ENCODE measurements around the gene FRMD4A.

The FRMD4A gene

GRCh38 chr10:13822490-13822889 is 508.2 kb downstream of the FRMD4A start:
- DNase-seq (ENCODE audit: extremely low spot score, insufficient read length, low read depth) (no peak), FAIRE-seq (no peak)

GRCh38 chr10:13820964-13821337 is 509.8 kb downstream of the FRMD4A start:
- FAIRE-seq (no peak), DNase-seq (ENCODE audit: extremely low spot score, insufficient read length, low read depth) (no peak)

- DNase-seq (ENCODE audit: extremely low spot score, insufficient read length, low read depth) (no peak), FAIRE-seq (peak; percentile 9)
Measured at GRCh38 chr10:13820119-13820963, 510.4 kb downstream of the FRMD4A start.

GRCh38 chr10:13816195-13816925 is 514.4 kb downstream of the FRMD4A start:
- no peak for FAIRE-seq
- DNase-seq (ENCODE audit: extremely low spot score, insufficient read length, low read depth), result no peak

- no peak for FAIRE-seq
- DNase-seq (ENCODE audit: extremely low spot score, insufficient read length, low read depth), result no peak
Measured at GRCh38 chr10:13815756-13816155, 515.0 kb downstream of the FRMD4A start.

GRCh38 chr10:13813550-13813949 is 517.2 kb downstream of the FRMD4A start:
- FAIRE-seq (no peak), DNase-seq (ENCODE audit: extremely low spot score, insufficient read length, low read depth) (no peak)

GRCh38 chr10:13812804-13813203 is 517.9 kb downstream of the FRMD4A start:
- no peak for FAIRE-seq

GRCh38 chr10:13810568-13810967 is 520.2 kb downstream of the FRMD4A start:
- DNase-seq (ENCODE audit: extremely low spot score, insufficient read length, low read depth), result no peak
- no peak for FAIRE-seq

More at GRCh38 chr10:13812804-13813203, 517.9 kb downstream of the FRMD4A start:
- DNase-seq (ENCODE audit: extremely low spot score, insufficient read length, low read depth), result no peak

- DNase-seq (ENCODE audit: extremely low spot score, insufficient read length, low read depth), result no peak
- no peak for FAIRE-seq
Measured at GRCh38 chr10:13809427-13809826, 521.3 kb downstream of the FRMD4A start.

GRCh38 chr10:13808556-13809391 is 522.0 kb downstream of the FRMD4A start:
- DNase-seq (ENCODE audit: extremely low spot score, insufficient read length, low read depth), result no peak
- FAIRE-seq, result peak; percentile 67

GRCh38 chr10:13806419-13806818 is 524.3 kb downstream of the FRMD4A start:
- DNase-seq (ENCODE audit: extremely low spot score, insufficient read length, low read depth) (no peak), FAIRE-seq (no peak)

GRCh38 chr10:13803566-13804554 is 526.9 kb downstream of the FRMD4A start:
- FAIRE-seq (no peak), DNase-seq (ENCODE audit: extremely low spot score, insufficient read length, low read depth) (no peak)

GRCh38 chr10:13801907-13802288 is 528.8 kb downstream of the FRMD4A start:
- DNase-seq (ENCODE audit: extremely low spot score, insufficient read length, low read depth) (no peak), FAIRE-seq (no peak)

GRCh38 chr10:13801156-13801906 is 529.4 kb downstream of the FRMD4A start:
- FAIRE-seq (no peak), DNase-seq (ENCODE audit: extremely low spot score, insufficient read length, low read depth) (no peak)

GRCh38 chr10:13797164-13797563 is 533.6 kb downstream of the FRMD4A start:
- no peak for FAIRE-seq

GRCh38 chr10:13795653-13796555 is 534.8 kb downstream of the FRMD4A start:
- FAIRE-seq, result peak; percentile 76

More at GRCh38 chr10:13797164-13797563, 533.6 kb downstream of the FRMD4A start:
- DNase-seq (ENCODE audit: extremely low spot score, insufficient read length, low read depth), result no peak

GRCh38 chr10:13794992-13795612 is 535.6 kb downstream of the FRMD4A start:
- DNase-seq (ENCODE audit: extremely low spot score, insufficient read length, low read depth), result no peak
- no peak for FAIRE-seq

More at GRCh38 chr10:13795653-13796555, 534.8 kb downstream of the FRMD4A start:
- no peak for DNase-seq (ENCODE audit: extremely low spot score, insufficient read length, low read depth)

Measured in GM18507 (cell line).